ENCODE results near the gene GPR148.

- TF ChIP-seq EZH2 (IDR thresholded peaks at IDR 0.05; ENCODE audit: insufficient read depth, poor library complexity, severe bottlenecking) (no peak), EZH2phosphoT487 (IDR thresholded peaks at IDR 0.05; ENCODE audit: insufficient read depth, low read depth) (no peak)
Measured at GRCh38 chr2:130763405-130763804, 34.5 kb downstream of the GPR148 start.

All from GM23248 (cell line).